Keratinocyte (primary cell): ENCODE results near the gene MRPL40. TPM values are rescaled to one million over a fixed set of nuclear protein-coding genes. Genes with fewer than 3 reads are reported as not detected.

Experiments
- DNase-seq: peaks from one replicate; pipeline ENCODE4 v3.0.0-alpha.2; 2011; ENCODE audit warnings: low read depth, missing footprints, low spot score
- FAIRE-seq: peaks from 2 replicates; lab custom pipeline; 2011; peaks lifted over from hg19 to GRCh38; lab: Jason Lieb, UNC
- H2AFZ ChIP-seq: 2 replicates; pipeline ENCODE4 v1.6.0; 2012; ENCODE audit warnings: low read length, control low read depth, inconsistent platforms; ENCODE audit not compliant: control insufficient read depth
- H3K27ac ChIP-seq: 2 replicates; pipeline ENCODE4 v1.5.1; 2011; ENCODE audit warnings: low read length; ENCODE audit not compliant: control insufficient read depth, insufficient read depth
- H3K27me3 ChIP-seq: 3 replicates; pipeline ENCODE4 v1.6.0; 2011; ENCODE audit warnings: low read length; ENCODE audit not compliant: control insufficient read depth, insufficient read depth; ENCODE audit errors: extremely low read depth
- H3K36me3 ChIP-seq, 2 experiments: 2 replicates in 1 of 2; 3 replicates in 1 of 2; pipeline ENCODE4 v1.5.1; 2011; ENCODE audit warnings: low read length in 2 of 2, mild to moderate bottlenecking in 1 of 2; ENCODE audit not compliant: control insufficient read depth in 2 of 2, insufficient read depth in 2 of 2; ENCODE audit errors: extremely low read depth in 1 of 2
- H3K4me1 ChIP-seq: 3 replicates; pipeline ENCODE4 v1.5.1; 2011; ENCODE audit warnings: low read length; ENCODE audit not compliant: control insufficient read depth, insufficient read depth; ENCODE audit errors: extremely low read depth
- H3K4me2 ChIP-seq: 3 replicates; pipeline ENCODE4 v1.6.0; 2011; ENCODE audit warnings: low read depth, low read length; ENCODE audit not compliant: control insufficient read depth, insufficient read depth; ENCODE audit errors: extremely low read depth
- H3K4me3 ChIP-seq, 3 experiments: fragments of 200-600 bp in 1 of 3; sonication (generic) in 1 of 3; 2 replicates in 2 of 3; 3 replicates in 1 of 3; pipeline ENCODE4 v1.5.1; 2011 to 2016; ENCODE audit warnings: low read length in 3 of 3, mild to moderate bottlenecking in 3 of 3, control low read depth in 2 of 3, inconsistent platforms in 1 of 3, low read depth in 1 of 3, mixed read lengths in 1 of 3, mixed run types in 1 of 3, moderate library complexity in 1 of 3; ENCODE audit not compliant: control insufficient read depth in 2 of 3, insufficient read depth in 2 of 3; ENCODE audit errors: extremely low read depth in 1 of 3
- H3K79me2 ChIP-seq: 2 replicates; pipeline ENCODE4 v1.6.0; 2012; ENCODE audit warnings: low read length; ENCODE audit not compliant: control insufficient read depth, insufficient read depth
- H3K9ac ChIP-seq: 3 replicates; pipeline ENCODE4 v1.6.0; 2011; ENCODE audit warnings: low read length; ENCODE audit not compliant: control insufficient read depth, insufficient read depth; ENCODE audit errors: extremely low read depth
- H3K9me1 ChIP-seq: 3 replicates; pipeline ENCODE4 v1.6.0; 2011; ENCODE audit warnings: low read length; ENCODE audit not compliant: control insufficient read depth, insufficient read depth; ENCODE audit errors: extremely low read depth
- H3K9me3 ChIP-seq: 2 replicates; pipeline ENCODE4 v1.5.1; 2012; ENCODE audit warnings: low read depth, low read length; ENCODE audit not compliant: control insufficient read depth
- H4K20me1 ChIP-seq: 3 replicates; pipeline ENCODE4 v1.6.0; 2011; ENCODE audit warnings: low read length; ENCODE audit not compliant: control insufficient read depth, insufficient read depth; ENCODE audit errors: extremely low read depth
- CTCF ChIP-seq, 3 experiments: IDR thresholded peaks in 1 of 3; conservative IDR thresholded peaks in 1 of 3; optimal IDR thresholded peaks in 1 of 3; 2 replicates in 2 of 3; 3 replicates in 1 of 3; pipeline versions ENCODE3 to v1.5.1; 2011; ENCODE audit warnings: low read length in 3 of 3, mild to moderate bottlenecking in 3 of 3, moderate library complexity in 2 of 3, control low read depth in 1 of 3, inconsistent platforms in 1 of 3; ENCODE audit not compliant: insufficient read depth in 2 of 3; ENCODE audit errors: extremely low read depth in 1 of 3
- EZH2 ChIP-seq: IDR thresholded peaks from one replicate; pipeline ENCODE4 v1.6.1; 2012; ENCODE audit warnings: inconsistent platforms, mild to moderate bottlenecking, low read length, moderate library complexity
- dilution Hi-C: fragments of 300-500 bp; cut with MboI; formaldehyde crosslinking; loops from one replicate; pipeline ENCODE4 v1.7.0; 2020; ENCODE audit warnings: low sequenced_read_pairs; ENCODE audit not compliant: extremely low pct_ligation_motif_present
- polyA plus RNA-seq, 5 experiments: library from polyadenylated mRNA; depleted of rRNA in 3 of 5; stranded (reverse) in 3 of 5; stranded (forward) in 1 of 5; unstranded in 1 of 5; fragments of >200 nt; gene quantifications; 1 replicate in 1 of 5; 2 replicates in 3 of 5; 3 replicates in 1 of 5; pipeline versions ENCODE4 v1.2.1 to v1.2.3, GENCODE V29; 2011 to 2012; ENCODE audit warnings: missing spikeins in 2 of 5, low read depth in 1 of 5, low replicate concordance in 1 of 5

MRPL40 gene
- polyA plus RNA-seq, 1 donor (not counting 4 experiments of a cell fraction or from before 2014, with no cell fraction given), result 46.3 TPM

DNA sequence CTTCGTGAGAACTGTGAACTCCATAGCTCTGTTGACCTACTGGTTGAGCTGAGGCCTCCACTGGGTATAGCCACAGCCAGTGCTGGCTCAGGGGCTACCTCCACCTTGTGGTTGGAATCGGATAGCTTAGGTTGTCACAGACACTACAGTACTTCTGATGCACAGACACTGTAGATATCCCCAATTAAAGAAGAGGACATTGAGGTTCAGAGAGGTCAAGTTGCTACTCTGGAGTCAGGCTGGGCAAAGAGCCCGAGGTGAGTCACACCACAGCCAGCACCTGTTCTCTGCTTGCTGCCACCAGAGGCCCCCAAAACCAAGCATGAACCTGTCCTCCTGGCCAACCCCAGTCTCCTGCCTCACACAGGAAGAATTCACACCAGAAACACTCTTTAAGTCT lies 41.2 kb downstream of the MRPL40 start:
- Histone ChIP-seq H2AFZ (no peak overlapping the region), H3K79me2 (peaks cover 51% of the 10 kb centered on the region), H3K4me3 (no peak overlapping the region), H3K27ac (no peak overlapping the region), H3K9me1 (peaks cover 2% of the 10 kb centered on the region), H4K20me1 (peaks cover 6% of the 10 kb centered on the region), H3K9me3 (no peaks in the 10 kb centered on the region), H3K9ac (no peak overlapping the region), H3K4me1 (peaks cover 25% of the 10 kb centered on the region), H3K36me3 (peaks cover 39 to 41% of the 10 kb centered on the region in 2 experiments), H3K4me2 (no peak overlapping the region), H3K27me3 (no peaks in the 10 kb centered on the region)
- dilution Hi-C loops, result no loop called here
- DNase-seq, result no peak
- TF ChIP-seq EZH2 (no peak), CTCF (optimal IDR thresholded peaks at IDR 0.05 in 1 of 3, IDR thresholded peaks at IDR 0.05 in 1 of 3, conservative IDR thresholded peaks at IDR 0.05 in 1 of 3; ENCODE audit: extremely low read depth in 1 of 3, insufficient read depth in 2 of 3, low read length in 3 of 3) (peak; percentile 14 to 35 (median 25))
- FAIRE-seq, result no peak

- Histone ChIP-seq H2AFZ (no peak overlapping the region), H3K27ac (peak overlapping the region; percentile 8), H4K20me1 (peaks cover 6% of the 10 kb centered on the region), H3K79me2 (peaks cover 63% of the 10 kb centered on the region), H3K9ac (no peak overlapping the region), H3K36me3 (peaks cover 22 to 24% of the 10 kb centered on the region in 2 experiments), H3K4me1 (peaks cover 35% of the 10 kb centered on the region), H3K4me3 (peak overlapping the region in 2 of 3 experiments; percentile 0 to 19), H3K27me3 (no peaks in the 10 kb centered on the region), H3K9me1 (peaks cover 2% of the 10 kb centered on the region), H3K9me3 (no peaks in the 10 kb centered on the region), H3K4me2 (peak overlapping the region; percentile 52)
- dilution Hi-C loops, result no loop called here
- no peak for DNase-seq
- no peak for TF ChIP-seq CTCF (optimal IDR thresholded peaks at IDR 0.05 in 1 of 3, IDR thresholded peaks at IDR 0.05 in 1 of 3, conservative IDR thresholded peaks at IDR 0.05 in 1 of 3; ENCODE audit: extremely low read depth in 1 of 3, insufficient read depth in 2 of 3, low read length in 3 of 3)
- no peak for TF ChIP-seq EZH2
- FAIRE-seq, result no peak
Measured at GRCh38 chr22:19476023-19476422, 43.7 kb downstream of the MRPL40 start.
